AG08395 (cell line): ENCODE results near the gene RTN4R.

Experiments
- DNase-seq: peaks from one replicate; pipeline ENCODE4 v3.0.0; 2012; ENCODE audit warnings: mixed read lengths, low spot score

Gene RTN4R

DNA sequence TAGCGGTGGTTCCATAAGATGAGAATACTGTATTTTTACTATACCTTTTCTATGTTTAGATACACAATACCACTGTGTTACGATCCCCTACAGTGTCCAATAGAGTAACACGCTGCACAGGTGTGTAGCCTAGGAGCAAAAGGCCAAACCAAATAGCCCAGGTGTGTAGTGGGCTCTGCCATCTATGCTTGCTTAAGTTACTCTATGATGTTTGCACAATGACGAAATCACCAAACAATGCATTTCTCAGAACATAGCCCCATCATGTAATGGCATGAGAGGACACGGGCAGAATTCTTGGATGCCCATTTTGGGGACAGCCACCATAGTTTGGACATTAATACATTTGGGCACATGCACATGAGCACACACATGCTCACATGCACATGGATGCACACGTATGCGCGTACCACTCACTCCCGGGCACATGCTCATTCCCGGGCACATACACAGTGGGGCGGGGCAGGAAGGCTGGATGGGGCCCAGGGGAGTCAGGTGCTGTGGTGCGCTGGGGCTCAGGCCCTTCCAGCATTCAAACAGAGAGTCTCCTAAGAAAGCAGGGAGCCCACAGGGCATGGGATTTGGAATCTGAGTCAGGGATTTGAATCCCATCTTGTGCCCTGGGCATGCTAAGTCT lies 51.1 kb downstream of the RTN4R start:
- DNase-seq, result no peak

DNA sequence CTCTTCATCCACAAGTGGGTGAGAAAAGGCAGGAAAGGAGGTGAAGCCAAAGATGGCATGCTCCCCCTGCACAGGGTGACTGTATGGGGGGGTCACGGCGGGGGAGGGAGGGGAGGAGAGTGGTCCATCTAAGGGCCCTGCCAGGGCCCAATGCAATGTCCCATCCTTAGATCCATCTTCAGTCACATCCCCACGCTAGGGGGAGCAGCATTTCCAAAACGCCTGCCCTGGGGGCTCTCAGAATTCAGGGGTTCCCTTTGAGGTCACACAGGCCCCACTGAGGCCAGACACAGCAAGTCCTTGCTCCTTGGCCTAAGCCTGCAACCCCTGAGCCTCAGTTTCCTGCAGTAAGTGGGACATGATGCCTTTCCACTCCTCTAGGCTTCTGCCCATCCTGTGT lies 52.4 kb downstream of the RTN4R start:
- no peak for DNase-seq

DNA sequence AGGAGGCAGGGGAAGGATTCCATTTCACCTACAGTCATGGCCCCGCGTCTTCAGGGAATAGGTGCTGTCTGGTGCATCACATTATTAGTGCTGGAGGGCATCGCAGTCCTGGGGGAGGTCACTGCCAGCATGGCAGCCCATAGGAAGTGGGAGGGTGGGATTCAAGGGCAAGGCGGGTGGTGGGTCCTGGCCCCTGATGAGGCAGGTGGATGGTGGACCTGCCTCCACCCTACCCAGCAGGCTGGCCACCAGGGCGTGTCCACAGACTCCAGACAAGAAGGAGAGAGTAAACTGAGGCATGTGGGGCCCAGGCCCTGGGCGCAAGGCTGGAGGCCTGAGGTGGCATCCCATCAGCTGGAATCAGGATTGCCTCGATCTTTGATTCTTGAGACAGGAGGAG lies 53.3 kb downstream of the RTN4R start:
- DNase-seq, result no peak

DNA sequence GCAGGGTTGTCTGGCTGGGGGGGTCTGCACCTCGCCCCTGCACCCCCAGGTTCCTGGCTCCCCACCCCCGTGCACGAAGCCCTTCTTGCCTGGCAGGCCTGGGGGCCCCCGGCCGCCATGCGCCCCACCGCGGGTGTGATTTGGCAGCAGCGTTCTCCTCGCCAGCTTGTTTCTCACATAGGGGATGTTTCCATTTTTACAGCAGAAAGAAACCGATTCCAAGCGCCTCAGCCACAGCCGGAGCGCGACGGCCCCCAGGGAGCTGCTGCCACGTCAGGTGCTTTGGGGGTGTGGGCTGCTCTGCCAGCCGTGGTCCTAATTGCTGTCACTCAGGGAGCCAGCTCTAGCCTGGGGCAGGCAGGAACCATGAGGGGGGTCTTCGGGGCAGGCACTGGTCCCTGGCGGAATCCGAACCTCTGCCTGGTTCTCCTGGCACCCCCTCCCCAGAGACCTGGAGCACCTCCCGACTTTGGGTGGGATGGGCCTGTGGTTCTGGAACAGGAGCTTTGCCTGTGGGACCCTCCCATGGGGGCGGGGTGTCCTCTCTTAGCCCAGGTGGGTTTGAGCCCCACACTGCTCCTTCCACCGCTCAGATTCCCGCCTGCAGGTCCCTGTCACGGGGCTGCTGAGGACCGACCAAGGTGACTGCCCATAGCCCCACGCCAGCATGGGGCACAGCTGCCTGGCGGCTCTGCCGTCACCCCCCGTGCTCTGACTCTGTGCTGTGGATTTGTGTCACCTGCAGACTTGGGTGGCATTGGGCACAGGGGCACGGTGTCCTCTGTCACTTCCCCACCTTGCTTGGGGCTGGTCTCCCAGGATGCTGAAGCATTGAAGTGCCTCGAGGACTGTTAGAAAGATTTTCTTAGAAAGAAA lies 54.0 kb downstream of the RTN4R start:
- no peak for DNase-seq

DNA sequence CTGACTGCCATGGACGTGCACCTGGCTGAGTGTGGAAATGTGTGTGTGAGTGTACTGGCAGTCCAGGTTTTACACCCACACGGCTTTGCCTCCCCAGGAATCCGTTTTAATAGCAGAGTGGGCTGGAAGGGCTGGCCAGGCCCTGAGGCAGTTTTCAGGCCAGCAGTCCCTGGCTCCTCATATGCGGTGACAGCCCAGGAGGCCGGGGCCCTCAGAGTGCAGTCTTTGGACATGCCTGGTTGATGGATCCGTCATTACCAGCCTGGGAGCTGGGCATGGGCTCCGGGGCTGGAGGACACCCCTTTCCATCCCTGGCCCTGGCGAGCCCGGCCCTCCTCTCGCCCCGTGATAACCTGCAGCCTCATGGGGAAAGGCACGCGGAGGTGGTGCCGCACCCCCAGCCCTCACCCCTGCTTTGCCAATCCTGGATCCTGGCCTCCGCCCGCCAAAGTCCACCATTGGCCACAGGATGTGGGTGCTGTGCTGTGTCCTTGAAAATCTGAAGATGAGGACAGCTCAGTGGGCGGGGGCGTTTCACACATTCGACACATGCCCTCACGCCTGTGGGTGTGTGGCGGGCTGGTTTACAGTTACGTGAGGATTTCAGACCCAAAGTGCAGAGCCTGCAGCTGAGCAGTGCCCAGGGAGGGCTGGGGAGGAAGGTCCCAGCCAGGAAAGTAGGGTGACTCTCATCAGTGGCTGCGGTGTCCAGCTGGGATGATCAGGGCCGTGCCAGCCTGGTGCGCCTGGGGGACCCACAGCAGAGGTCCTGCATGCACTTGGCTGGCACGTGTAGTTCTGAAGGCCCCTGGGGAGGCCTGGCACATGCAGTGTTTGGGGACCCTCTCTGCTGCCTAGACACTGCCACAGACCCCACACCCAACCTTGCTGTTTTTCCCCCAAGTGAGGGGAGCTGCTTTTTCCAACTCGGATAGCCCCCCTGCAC lies 55.1 kb downstream of the RTN4R start:
- DNase-seq, result no peak

DNA sequence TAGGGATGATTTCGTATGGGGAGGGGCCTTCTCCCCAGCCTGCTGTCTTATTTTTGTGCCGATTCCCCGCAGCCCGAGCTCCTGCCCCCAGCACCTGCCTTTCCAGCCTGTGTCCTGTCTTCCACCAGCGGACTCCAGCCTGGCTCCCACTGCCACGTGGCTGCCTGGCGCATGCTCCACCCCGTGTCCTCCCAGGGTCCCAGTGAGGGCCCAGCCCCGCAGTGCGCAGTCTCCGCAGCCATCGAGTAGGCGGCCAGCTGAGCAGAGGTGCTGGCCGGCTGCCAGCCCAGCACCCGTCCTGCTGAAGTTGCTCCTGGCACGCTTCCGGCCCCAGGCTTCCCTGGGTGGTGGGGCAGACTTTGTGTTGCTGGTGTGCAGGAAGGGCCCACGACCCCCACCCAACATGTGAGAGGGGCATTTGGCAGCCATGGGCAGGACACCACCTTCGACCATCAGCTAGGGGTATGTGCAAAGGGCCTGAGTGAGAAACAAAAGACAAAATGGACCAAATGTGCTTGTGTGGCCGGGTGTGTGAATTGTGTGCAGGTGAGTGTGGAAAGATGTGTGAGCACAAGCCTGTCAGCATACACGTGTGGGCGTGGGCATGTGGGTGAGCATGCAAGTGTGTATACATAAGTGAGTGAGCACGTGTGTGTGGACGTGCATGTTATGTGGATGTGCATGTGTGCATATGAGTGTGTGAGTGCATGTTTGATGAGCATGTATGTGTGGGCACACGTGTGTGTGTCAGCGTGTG lies 55.9 kb downstream of the RTN4R start:
- DNase-seq, result no peak

DNA sequence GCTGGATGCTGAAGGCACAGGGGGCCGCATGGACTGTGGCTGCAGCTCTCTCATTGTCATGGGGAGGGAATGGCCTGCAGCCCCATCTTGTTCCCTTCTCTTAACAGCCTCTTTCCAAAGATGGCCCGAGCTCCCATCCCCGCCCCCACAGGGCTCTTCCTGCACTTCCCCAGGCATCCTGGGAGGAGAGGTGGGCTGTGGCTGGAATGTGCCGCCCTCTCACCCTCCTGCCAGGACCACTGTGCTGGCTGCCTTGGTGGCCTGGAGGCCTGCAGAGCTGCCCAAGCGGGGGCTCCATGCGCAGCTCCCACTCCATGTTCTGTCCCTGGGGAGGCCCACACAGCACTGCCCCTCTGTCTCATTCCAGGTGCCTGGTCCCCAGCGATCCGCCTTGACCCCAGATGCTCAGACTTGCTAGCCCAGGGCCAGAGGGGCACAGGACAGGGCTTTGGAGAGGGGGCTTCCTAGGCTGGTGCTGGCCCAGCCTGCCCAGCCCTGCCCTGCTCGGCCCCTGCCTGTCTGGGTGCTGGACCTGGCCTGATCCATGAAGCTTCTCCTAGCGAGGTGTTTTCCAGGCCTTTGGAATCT lies 56.6 kb downstream of the RTN4R start:
- DNase-seq, result no peak

DNA sequence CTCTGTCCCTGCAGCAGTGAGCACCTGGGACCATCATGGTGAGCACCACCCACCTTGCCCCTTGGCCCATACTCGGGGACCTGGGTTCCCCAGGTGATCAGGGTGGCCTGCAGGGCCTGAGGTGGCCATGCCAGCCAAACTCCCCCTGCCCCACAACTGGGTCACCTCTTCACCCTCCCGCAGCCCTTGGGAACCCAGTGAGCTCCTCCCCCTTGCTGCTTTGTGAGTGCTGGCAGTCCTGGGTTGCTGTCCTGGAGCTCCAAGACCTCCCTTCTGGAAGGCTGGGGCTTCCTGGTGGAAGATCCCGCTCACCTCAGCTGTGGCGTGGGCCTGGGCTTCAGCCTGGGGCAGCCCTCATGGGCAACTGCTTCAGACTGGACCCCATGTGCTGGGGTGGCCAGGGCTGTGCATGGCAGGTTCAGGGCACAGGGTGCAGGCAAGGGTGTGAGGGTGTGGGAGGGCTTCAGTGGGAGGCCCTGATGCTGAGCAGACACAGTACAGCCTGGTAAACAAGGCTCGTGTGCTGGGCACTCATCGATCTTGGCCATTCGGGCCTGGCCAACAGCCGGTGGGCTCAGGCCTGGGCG lies 57.6 kb downstream of the RTN4R start:
- no peak for DNase-seq

DNA sequence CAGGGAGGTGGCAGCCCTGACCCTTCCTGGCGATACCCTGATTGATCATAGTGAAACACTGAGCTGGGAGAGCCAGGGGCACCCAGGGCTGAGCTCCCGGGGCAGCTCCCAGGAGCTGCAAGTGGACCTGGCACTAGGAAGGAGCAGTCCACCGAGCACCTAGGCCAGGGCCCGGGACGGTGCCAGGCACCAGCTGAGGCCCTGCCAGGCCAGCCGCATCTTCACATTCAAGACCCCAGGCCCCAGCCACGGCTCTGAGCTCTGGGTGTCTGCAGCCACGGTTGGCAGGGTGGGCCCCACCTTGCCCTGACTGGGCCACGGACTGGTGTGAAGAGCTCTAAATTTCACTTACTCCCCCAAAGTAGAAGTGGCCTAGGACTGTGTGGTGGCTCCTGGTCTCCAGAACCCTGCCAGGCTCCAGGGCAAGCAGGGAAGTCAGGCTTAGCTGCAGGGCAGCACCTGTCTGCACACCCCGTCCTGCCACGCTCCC lies 58.3 kb downstream of the RTN4R start:
- DNase-seq, result no peak

DNA sequence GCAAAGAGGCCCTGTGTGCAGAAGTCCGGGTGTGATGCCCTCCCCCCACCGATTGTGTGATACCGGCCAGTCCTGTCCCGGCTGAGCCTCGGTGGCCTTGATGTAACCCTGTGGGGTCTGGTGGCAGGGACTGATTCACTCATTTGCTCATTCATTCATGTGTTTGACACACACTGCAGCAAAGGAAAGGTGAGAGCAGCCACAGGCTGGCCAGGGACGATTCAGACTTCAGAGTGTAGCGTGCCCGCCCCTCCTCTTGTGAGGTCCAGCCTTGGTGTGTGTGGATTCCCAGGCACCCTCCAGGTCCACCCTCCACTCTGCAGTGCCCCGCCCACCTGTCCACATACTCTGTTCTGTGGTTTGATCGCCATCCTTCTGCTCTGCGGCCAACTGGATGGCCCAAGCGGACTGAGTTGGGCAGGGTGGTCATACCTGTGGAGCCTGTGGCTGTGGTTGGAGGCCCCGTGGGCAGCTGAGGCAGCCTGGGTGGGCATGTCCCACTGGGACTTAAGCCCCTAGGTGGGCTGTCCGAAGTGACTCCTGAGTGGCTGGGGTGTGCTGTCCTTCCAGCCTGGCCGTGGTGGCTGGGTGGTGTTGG lies 59.3 kb downstream of the RTN4R start:
- DNase-seq, result no peak

DNA sequence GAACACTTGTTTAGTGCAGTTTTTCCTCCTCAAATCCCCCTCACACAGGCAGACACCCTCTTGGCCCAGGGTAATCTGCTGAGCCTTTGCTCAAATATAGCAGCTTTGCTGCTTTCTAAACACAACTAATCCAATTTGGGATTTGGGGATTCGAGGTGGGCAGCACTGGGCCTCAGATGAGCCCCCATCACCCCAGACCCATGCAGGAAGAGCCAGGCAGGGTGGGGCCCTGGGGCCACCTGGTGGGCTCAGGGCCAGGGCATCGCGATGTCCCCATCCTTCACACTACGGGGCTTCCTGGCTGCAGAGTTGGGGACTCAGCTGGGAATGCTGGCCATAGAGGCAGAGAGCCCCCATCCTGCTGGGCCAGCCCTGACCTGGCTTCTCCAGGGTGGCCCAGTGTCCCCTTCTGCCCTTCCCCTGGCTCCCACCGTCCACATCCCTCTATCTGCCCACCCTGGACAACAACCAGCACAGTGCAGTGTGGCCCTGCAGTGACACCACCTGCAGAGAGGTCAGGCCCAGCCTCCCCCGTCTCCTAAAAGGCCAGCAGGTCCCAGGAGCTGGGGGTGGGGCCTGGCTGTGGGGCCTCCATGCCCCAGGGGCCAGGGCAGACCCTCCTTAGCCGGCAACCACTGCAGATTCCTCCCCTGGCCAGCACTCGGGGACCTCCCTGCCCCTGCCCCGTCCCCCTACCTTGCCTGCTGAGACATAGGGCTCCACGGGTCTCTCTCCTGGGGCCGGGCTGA lies 60.7 kb downstream of the RTN4R start:
- no peak for DNase-seq

DNA sequence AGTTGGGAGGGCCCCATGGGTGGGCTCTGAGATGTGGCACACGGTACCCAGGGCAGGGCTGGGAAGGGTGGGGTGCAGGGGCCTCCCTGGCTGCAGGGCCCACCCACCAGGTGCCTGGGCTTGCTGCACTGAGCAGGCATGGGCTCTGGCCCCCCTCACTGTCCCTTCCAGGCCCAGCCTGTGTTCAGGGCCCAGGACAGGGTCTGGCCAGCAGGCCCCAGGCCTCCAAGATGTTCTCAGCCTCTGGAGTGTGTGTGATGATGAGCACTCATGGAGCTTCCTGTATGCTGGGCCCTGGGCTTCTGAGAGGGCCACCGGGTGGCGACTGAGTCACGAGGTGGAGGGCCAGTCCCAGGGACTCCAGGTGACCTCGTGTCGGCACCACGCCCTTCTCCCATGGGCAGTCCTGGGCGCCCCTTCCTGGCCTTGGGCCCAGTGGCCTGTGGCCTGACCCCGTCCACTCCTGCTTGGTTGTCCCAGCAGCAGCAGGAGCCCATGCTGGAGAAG lies 61.4 kb downstream of the RTN4R start:
- peak; percentile 45 for DNase-seq

DNA sequence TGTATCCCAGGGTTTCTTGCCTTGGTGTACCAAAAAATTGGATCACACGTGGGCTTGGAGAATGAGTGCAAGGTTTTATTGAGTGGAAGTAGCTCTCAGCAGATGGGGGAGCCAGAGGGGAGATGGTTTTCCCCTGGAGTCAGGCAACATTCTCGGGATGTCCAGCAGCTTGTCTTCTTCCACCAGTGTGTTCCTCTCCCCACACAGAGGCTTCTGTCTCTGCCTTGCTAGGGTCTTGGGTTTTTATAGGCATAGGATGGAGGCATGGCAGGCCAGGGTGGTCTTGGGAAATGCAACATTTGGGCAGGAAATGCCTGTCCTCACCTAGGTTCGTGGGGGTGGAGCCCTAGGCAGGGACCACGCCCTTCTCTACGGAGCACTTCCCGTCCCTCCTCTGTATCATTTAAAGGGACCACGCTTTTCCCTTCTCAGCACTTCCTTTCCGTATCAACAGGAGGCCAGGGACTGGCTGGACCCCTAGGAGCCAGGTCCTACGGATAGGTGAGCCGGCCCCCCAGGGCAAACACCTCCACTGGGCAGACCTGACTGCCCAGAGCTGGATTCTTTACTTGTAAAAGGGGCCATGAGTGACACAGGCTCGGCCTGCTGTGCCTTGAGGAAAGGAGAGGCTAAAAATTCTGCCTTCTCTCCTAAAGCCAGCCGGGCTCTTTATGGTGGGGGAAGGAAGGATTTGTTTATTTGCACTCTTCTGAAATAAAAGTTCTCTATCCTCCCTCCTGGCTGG lies 62.0 kb downstream of the RTN4R start:
- peak; percentile 69 for DNase-seq

DNA sequence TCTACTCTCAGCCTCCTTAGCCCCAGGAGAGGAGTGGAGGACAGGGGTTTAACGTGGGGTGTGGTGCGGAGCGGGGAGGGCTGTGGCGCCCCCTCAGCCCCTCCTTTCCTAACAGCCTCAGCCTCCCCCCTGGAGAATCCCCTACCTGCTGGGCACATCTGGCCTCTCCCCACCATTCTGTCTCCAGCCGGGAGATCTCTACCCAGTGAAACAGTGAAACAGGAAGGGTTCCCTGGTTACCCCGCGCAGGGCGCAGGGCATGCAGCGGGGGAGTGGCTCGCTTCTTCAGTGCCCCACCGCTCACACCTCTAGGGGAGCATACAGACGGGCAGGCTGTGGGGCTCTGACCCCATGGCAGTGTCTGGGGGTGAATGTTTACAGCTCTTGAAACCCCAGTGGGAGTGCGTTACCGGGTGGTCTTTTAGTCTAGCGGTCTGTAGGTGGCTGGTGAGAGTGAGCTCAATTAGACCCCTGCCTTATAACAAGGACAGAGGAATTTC lies 62.6 kb downstream of the RTN4R start:
- no peak for DNase-seq

DNA sequence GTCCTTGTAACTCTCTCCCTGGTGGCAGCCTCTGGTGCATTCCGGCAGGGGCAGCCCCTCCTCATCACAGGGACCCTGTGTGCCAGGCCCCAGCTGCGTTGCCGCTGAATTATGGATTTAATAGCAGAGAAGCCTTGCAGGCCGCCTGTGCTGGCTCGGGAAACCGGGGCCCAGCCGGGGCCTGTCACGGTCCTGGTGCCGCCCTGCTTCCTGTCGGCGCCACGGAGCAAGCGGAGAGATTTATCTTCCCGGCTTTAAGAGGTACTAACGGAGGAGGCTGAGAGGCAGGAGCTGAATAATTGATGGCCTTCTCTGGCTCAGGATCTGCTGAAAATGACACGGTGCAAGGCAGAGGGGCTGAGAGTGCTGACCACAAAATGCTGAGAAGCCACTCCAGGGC lies 63.3 kb downstream of the RTN4R start:
- no peak for DNase-seq

DNA sequence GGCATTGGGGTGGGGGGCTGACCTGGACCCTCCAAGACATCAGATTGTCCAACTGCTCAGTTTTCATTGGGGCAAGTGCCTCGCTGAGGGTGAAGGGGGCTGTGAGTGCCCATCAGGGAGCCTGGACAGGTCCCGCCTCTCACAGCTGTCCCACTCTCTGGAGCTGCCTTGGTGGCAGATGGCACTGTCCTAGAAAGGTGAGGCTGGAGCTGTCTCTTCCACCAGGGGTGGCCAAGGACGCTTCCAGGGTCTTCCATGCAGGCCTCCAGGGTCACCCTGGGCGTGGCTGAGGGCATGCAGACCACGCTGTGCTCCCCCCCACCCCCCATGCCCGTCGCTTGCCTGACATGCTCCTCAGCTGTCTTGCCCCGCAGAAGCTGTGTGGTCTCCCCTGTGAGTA lies 63.8 kb downstream of the RTN4R start:
- no peak for DNase-seq

DNA sequence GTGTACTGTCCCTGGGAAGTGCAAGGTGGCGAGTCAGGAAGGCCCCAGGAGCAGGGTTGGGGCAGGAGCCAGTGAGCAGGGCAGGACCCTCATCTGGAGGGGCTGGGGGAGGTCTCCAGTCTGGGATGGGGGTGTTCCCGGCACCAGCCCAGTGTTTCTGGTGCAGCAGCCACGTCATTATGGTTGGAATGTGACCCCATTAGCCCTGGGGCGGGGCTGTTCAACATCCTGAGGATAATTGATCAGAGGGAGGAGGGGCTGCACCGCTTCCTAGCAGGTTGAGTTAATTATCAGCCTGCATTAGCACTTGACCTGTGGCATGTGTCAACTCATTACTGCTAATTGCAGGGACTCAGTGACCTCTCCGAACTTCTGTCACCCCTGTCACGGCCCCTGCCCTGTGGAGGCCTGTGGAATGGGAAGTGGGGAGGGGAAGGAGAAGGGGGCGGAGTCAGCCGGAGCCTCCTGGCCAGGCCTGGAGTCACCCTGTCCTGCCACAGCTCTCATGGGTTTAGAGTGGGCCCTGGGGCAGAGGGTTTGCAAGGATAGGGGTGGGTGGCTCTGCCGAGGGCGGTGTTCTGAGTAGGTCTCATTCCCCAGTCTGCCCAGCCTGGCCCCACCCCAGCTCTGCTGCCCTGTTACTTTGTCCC lies 64.4 kb downstream of the RTN4R start:
- DNase-seq, result peak; percentile 37

DNA sequence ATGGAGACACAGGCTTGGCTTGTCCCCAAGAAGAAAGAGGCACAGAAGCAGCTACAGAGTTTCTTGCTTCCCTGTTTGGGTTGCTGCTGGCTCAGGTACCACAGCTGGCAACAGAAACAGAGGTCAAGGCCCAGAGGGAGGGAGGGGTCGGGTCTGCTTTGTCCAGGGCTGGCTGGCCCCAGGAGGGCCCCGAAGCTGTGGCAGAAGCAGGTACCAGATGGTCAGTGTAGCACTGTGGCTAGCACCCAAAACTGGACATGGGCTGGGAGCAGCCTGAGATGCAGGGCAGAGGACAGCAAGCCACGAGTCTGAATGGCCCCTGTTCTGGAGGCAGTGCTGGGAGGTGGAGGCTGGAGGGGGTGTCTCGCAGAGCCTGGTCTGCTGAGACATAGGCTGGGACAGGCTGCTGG lies 65.0 kb downstream of the RTN4R start:
- DNase-seq, result peak; percentile 17
